DND-41 (cell line): ENCODE measurements around the gene FLNC.

Experiments
- CTCF ChIP-seq: IDR thresholded peaks from 2 replicates; pipeline ENCODE4 v1.5.1; 2012; ENCODE audit warnings: borderline replicate concordance, low read length, moderate library complexity, mild to moderate bottlenecking; ENCODE audit not compliant: poor library complexity, severe bottlenecking; ENCODE audit errors: extremely low read depth
- EZH2 ChIP-seq: IDR thresholded peaks from 3 replicates; pipeline ENCODE4 v1.6.1; 2012; ENCODE audit warnings: borderline replicate concordance, low read depth, mild to moderate bottlenecking, moderate library complexity, low read length, inconsistent platforms; ENCODE audit not compliant: severe bottlenecking

GRCh38 chr7:128884561-128885369 lies 54.6 kb downstream of the FLNC start:
- TF ChIP-seq CTCF (no peak), EZH2 (no peak)
